Measurements from ENCODE around the gene IPO7.

IPO7 gene

GRCh38 chr11:9470765-9471164, 86.3 kb downstream of the IPO7 start:
- TF ChIP-seq ZNF121 (tag by site-specific recombination; IDR thresholded peaks at IDR 0.05) (no peak), SP7 (tag by site-specific recombination; IDR thresholded peaks at IDR 0.05) (no peak), ZBTB1 (tag by site-specific recombination; IDR thresholded peaks at IDR 0.05) (no peak), PRDM4 (tag by site-specific recombination; IDR thresholded peaks at IDR 0.05) (no peak), ZNF560 (tag by site-specific recombination; IDR thresholded peaks at IDR 0.05; ENCODE audit: borderline replicate concordance) (no peak), ZSCAN30 (tag by site-specific recombination; IDR thresholded peaks at IDR 0.05) (no peak), ZNF639 (tag by site-specific recombination; IDR thresholded peaks at IDR 0.05) (no peak), ZNF214 (tag by site-specific recombination; IDR thresholded peaks at IDR 0.05; ENCODE audit: borderline replicate concordance) (no peak), ZNF274 (IDR thresholded peaks at IDR 0.05; ENCODE audit: low read length) (no peak), ZNF274 (tag by site-specific recombination; IDR thresholded peaks at IDR 0.05; ENCODE audit: borderline replicate concordance) (no peak), ZBTB6 (tag by site-specific recombination; IDR thresholded peaks at IDR 0.05) (no peak), BCL6B (tag by site-specific recombination; IDR thresholded peaks at IDR 0.05) (no peak), ZBTB48 (tag by site-specific recombination; IDR thresholded peaks at IDR 0.05) (no peak), GLIS2 (tag by site-specific recombination; IDR thresholded peaks at IDR 0.05) (no peak), ZNF324 (tag by site-specific recombination; IDR thresholded peaks at IDR 0.05) (no peak), KLF8 (tag by site-specific recombination; IDR thresholded peaks at IDR 0.05) (no peak), ZNF138 (tag by site-specific recombination; IDR thresholded peaks at IDR 0.05; ENCODE audit: borderline replicate concordance) (no peak), ZNF133 (tag by site-specific recombination; IDR thresholded peaks at IDR 0.05) (no peak), ZNF362 (tag by site-specific recombination; IDR thresholded peaks at IDR 0.05) (no peak), ZNF510 (tag by site-specific recombination; IDR thresholded peaks at IDR 0.05; ENCODE audit: insufficient replicate concordance) (no peak)
- ChIA-PET POLR2A (no interaction called here), CTCF (no interaction called here)
- no peak overlapping the region for H3K4me3 ChIP-seq (ENCODE audit: low read depth, low read length)
- H3K27ac ChIP-seq (ENCODE audit: extremely low read depth, low read depth, low read length), result no peak overlapping the region
- no peaks in the 10 kb centered on the region for H3K9me3 ChIP-seq (ENCODE audit: control insufficient read depth, insufficient read depth, low read depth, low read length)
- H3K36me3 ChIP-seq (ENCODE audit: control insufficient read depth in 2 of 2, insufficient read depth in 1 of 2, low read length in 2 of 2), result peaks cover 0 to 17% of the 10 kb centered on the region in 2 experiments; a peak in 2 of 3 replicates
- H3K4me1 ChIP-seq (ENCODE audit: control insufficient read depth, insufficient read depth, low read length), result no peaks in the 10 kb centered on the region

All from HEK293 (cell line).